ENCODE results near the gene EIF4G3.

DNA sequence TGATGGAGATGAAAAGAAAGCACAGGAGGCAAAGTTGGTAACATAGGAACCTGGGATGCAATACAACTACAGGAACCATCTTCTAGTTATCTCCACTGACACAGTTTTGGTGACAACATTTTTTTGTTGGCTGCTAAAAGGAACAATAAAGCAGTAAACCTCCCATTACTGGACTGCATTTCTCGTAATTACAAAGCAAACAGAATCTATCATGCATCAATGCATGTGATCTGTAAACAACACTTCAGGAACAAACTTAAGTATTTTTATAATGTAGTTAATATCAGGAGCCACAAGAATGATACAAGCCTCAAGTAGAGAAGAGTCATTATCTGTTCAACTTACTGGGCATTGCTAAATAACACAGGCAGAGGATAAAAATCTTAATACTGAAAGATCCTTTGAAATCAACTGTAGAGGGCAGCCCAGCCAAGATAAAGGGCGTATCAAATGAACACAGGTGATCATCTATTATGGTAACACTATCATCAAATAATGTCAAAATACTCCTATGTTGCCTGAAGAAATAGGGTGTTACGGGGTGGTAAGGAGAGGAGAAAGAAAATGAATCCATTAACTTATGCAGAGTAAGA is 193.3 kb downstream of the EIF4G3 start:
- TF ChIP-seq POLR2A (IDR thresholded peaks at IDR 0.05): no peak
- peak in 1 of 5 experiments; percentile 6 for TF ChIP-seq CTCF (IDR thresholded peaks at IDR 0.05)
- no peak for TF ChIP-seq POLR2AphosphoS5 (IDR thresholded peaks at IDR 0.05)

Measured in transverse colon (tissue), 4 donors.